Astrocyte (in vitro differentiated cells and primary cell): Measurements from ENCODE around the gene CABLES2.

Experiments
- CTCF ChIP-seq: IDR thresholded peaks from 2 replicates; pipeline ENCODE4 v1.5.1; 2011; ENCODE audit warnings: low read depth, mild to moderate bottlenecking, inconsistent platforms, low read length, moderate library complexity; ENCODE audit not compliant: insufficient read depth
- EZH2 ChIP-seq: IDR thresholded peaks from 2 replicates; pipeline ENCODE4 v1.6.1; 2012; ENCODE audit warnings: mild to moderate bottlenecking, low read length, inconsistent platforms; ENCODE audit not compliant: insufficient read depth

GRCh38 chr20:62419759-62420158 is 12.7 kb upstream of the CABLES2 start:
- TF ChIP-seq CTCF (no peak), EZH2 (no peak)
